NCI-H526 (cell line): ENCODE results near the gene PFDN1.

Experiments
- DNase-seq, 2 experiments: peaks; one replicate each; lab custom pipeline; 2025; lab: John Stamatoyannopoulos, UW

PFDN1 gene

GRCh38 chr5:140296289-140296688, 6.6 kb downstream of the PFDN1 start:
- no peak for DNase-seq

GRCh38 chr5:140295414-140295813, 7.5 kb downstream of the PFDN1 start:
- peak in 1 of 2 experiments; percentile 56 for DNase-seq

- no peak for DNase-seq
These were observed 8.1 kb downstream of the PFDN1 start for GRCh38 chr5:140294753-140295152.

GRCh38 chr5:140293849-140294100, 9.1 kb downstream of the PFDN1 start:
- no peak for DNase-seq

GRCh38 chr5:140293091-140293848, 9.6 kb downstream of the PFDN1 start:
- peak in 1 of 2 experiments; percentile 24 for DNase-seq

- no peak for DNase-seq
These were observed 10.5 kb downstream of the PFDN1 start for GRCh38 chr5:140292212-140293036.

- peak; percentile 95 to 98 for DNase-seq
These were observed 14.9 kb downstream of the PFDN1 start for GRCh38 chr5:140287801-140288521.

GRCh38 chr5:140286424-140286823, 16.5 kb downstream of the PFDN1 start:
- DNase-seq: peak; percentile 28 to 51

- DNase-seq: no peak
These were observed 18.9 kb downstream of the PFDN1 start for GRCh38 chr5:140284013-140284412.

- DNase-seq: no peak
These were observed 20.6 kb downstream of the PFDN1 start for GRCh38 chr5:140282266-140282665.

GRCh38 chr5:140275837-140276236, 27.1 kb downstream of the PFDN1 start:
- DNase-seq: no peak

- DNase-seq: no peak
These were observed 29.5 kb downstream of the PFDN1 start for GRCh38 chr5:140273401-140273877.

- no peak for DNase-seq
These were observed 32.9 kb downstream of the PFDN1 start for GRCh38 chr5:140270008-140270407.

- no peak for DNase-seq
These were observed 35.3 kb downstream of the PFDN1 start for GRCh38 chr5:140267559-140268018.

- peak; percentile 30 to 57 for DNase-seq
These were observed 35.7 kb downstream of the PFDN1 start for GRCh38 chr5:140267201-140267540.

GRCh38 chr5:140266471-140267200, 36.3 kb downstream of the PFDN1 start:
- DNase-seq: peak; percentile 46 to 73

GRCh38 chr5:140265845-140266244, 37.1 kb downstream of the PFDN1 start:
- no peak for DNase-seq

GRCh38 chr5:140262839-140263238, 40.1 kb downstream of the PFDN1 start:
- DNase-seq: peak; percentile 41 to 43

GRCh38 chr5:140262221-140262620, 40.7 kb downstream of the PFDN1 start:
- DNase-seq: no peak

- DNase-seq: peak; percentile 33 to 67
These were observed 41.3 kb downstream of the PFDN1 start for GRCh38 chr5:140261403-140262171.

- DNase-seq: no peak
These were observed 42.7 kb downstream of the PFDN1 start for GRCh38 chr5:140260089-140260656.
